RWPE2 (cell line): Measurements from ENCODE around the gene RHEX.

ENCODE experiments used
- ATAC-seq: fragments of 200-7000 bp; cut with Tn5 transposase; 3 replicates; pipeline ENCODE4 v1.9.1; 2021; ENCODE audit warnings: low read depth
- DNase-seq: peaks from one replicate; pipeline ENCODE4 v3.0.0-alpha.2; 2020; ENCODE audit warnings: low spot score
- H3K27ac ChIP-seq: fragments of 450-650 bp; 2 replicates; pipeline ENCODE4 v1.5.1; 2017; ENCODE audit warnings: mild to moderate bottlenecking; ENCODE audit not compliant: poor library complexity, severe bottlenecking
- H3K27me3 ChIP-seq: fragments of 250-450 bp; sonication (Bioruptor Pico); 2 replicates; pipeline ENCODE4 v1.5.1; 2021; ENCODE audit warnings: mild to moderate bottlenecking, moderate library complexity; ENCODE audit not compliant: insufficient read depth, poor library complexity, severe bottlenecking
- H3K36me3 ChIP-seq: fragments of 250-450 bp; sonication (Bioruptor Pico); 2 replicates; pipeline ENCODE4 v1.5.1; 2020; ENCODE audit warnings: low read depth, mild to moderate bottlenecking, moderate library complexity
- H3K4me1 ChIP-seq: fragments of 250-450 bp; sonication (Bioruptor Pico); 2 replicates; pipeline ENCODE4 v1.5.1; 2021; ENCODE audit warnings: mild to moderate bottlenecking, moderate library complexity; ENCODE audit not compliant: insufficient read depth, poor library complexity, severe bottlenecking
- H3K4me3 ChIP-seq: fragments of 250-450 bp; sonication (Bioruptor Pico); 2 replicates; pipeline ENCODE4 v1.5.1; 2021; ENCODE audit warnings: mild to moderate bottlenecking, moderate library complexity; ENCODE audit not compliant: severe bottlenecking
- H3K9me3 ChIP-seq: fragments of 250-450 bp; sonication (Bioruptor Pico); 2 replicates; pipeline ENCODE4 v1.5.1; 2021; ENCODE audit warnings: mild to moderate bottlenecking, moderate library complexity; ENCODE audit not compliant: severe bottlenecking
- TF ChIP-seq, protein P1 (sequence below): fragments of 450-650 bp; IDR thresholded peaks from one replicate; pipeline ENCODE4 v1.5.1; 2017; ENCODE audit warnings: mild to moderate bottlenecking, moderate library complexity; ENCODE audit not compliant: poor library complexity, severe bottlenecking

Gene RHEX

DNA sequence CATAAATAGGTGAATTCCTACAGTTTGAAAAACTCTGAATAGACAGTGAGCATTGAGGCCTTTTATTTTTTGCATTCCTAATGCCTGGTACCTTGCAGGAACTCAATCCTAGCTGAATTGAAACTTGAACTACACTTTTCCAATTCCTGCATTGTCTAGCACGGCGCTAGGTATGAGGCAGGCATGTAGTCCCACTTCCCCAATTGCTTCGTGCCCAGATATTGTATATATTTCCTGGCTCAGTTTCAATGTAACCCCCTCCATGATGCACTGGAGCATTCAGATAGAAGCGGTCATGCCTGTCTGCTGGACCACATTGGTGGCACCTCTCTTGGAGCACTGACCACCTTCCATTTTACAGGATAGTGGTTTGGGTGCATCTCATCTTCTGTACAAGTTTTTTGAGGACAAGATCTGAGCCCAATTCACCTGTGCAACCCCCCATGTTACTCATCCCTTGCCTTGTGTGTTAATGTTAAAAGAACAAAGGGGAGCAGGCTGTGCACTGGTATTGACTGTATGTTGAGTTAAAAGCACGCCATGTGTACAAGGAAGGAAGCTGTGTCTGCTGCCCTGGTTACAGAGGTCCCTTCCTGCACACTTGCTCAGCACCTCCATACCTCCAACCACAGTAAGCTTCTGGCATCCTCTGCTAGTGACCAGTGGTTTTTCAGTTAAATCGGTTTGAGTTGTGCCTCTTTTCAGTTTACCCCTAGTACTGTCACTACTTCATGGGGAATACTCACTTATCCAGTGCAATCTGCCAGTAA, 39.8 kb upstream of the RHEX start:
- no peak overlapping the region for H3K27ac ChIP-seq
- ATAC-seq (no peak), DNase-seq (no peak)
- no peaks in the 10 kb centered on the region for H3K9me3 ChIP-seq
- H3K4me1 ChIP-seq = no peaks in the 10 kb centered on the region
- no peaks in the 10 kb centered on the region for H3K27me3 ChIP-seq
- no peaks in the 10 kb centered on the region for H3K36me3 ChIP-seq
- TF ChIP-seq, protein P1, sequence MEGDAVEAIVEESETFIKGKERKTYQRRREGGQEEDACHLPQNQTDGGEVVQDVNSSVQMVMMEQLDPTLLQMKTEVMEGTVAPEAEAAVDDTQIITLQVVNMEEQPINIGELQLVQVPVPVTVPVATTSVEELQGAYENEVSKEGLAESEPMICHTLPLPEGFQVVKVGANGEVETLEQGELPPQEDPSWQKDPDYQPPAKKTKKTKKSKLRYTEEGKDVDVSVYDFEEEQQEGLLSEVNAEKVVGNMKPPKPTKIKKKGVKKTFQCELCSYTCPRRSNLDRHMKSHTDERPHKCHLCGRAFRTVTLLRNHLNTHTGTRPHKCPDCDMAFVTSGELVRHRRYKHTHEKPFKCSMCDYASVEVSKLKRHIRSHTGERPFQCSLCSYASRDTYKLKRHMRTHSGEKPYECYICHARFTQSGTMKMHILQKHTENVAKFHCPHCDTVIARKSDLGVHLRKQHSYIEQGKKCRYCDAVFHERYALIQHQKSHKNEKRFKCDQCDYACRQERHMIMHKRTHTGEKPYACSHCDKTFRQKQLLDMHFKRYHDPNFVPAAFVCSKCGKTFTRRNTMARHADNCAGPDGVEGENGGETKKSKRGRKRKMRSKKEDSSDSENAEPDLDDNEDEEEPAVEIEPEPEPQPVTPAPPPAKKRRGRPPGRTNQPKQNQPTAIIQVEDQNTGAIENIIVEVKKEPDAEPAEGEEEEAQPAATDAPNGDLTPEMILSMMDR = no peak
- no peak overlapping the region for H3K4me3 ChIP-seq

DNA sequence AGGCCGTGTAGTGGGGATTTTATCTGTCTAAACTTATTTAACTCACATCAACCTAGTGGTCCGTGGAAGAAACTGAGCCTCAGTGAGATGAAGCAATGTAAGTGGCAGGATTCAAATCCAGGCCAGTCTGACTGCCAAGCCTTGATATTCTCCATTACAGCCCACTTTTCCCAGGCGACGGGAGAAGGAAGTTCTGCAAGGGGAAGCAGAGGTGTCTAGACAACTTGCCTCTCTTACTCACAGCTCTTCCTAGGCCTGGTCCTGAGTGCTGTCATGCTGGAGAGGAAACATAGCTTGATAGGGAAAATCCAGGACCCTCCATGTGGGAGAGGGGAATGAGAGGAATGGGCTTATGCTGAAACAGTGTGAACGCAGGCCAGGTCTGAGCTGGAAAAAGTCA, 38.4 kb upstream of the RHEX start:
- no peak for DNase-seq
- no peaks in the 10 kb centered on the region for H3K9me3 ChIP-seq
- H3K4me3 ChIP-seq = no peak overlapping the region
- no peaks in the 10 kb centered on the region for H3K36me3 ChIP-seq
- no peak for ATAC-seq
- no peaks in the 10 kb centered on the region for H3K4me1 ChIP-seq
- H3K27me3 ChIP-seq = no peaks in the 10 kb centered on the region
- TF ChIP-seq, protein P1 = no peak
- H3K27ac ChIP-seq = no peak overlapping the region

DNA sequence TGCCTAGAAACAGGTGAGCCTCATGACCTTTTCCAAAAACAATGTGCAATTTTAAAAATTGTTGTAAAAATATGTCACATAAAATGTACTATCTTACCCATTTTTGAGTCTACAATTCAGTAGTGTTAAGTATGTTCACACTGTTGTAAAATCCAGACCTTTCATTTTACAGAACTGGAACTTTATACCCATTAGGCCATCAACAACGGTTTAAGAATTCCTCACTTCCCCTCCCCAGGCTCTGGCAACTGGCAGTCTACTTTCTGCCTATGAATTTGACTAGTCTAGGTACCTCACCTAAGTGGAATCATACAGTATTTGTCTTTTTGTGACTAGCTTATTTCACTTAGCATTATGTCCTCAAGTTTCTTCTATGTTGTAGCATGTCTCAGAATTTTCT, 37.9 kb upstream of the RHEX start:
- TF ChIP-seq, protein P1 = no peak

DNA sequence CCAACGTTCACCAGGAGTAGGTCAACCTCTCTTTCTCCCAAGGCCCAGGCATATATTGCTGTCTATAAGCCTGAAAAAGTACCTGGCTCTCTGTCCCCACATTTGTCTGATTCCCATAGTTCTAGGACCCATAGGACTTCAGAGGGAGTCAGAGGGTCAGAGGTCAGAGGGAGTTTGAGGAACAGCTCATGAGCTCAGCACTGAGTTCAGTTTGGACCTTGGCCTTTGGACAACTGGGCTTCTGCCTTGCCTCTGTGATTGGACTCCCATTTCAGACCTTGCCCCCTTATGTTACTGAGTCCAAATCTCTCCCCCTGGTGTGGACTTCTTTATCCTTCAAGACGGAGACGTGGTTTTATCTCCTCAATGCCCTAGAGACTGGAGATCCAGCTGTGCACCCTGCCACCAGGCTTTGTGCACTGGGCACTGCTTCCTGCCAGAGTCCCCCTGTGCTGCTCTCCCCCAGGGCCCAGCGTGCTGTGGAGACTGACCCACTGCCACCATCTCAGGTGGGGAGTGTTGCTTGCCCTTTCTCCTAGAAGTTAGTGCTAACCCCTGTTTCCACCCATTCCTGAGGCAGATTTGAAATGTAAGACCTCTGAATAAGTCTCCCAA, 32.5 kb upstream of the RHEX start:
- no peaks in the 10 kb centered on the region for H3K27me3 ChIP-seq
- TF ChIP-seq, protein P1 = no peak
- no peak overlapping the region for H3K4me3 ChIP-seq
- H3K36me3 ChIP-seq = no peaks in the 10 kb centered on the region
- peak overlapping the region; percentile 78 for H3K27ac ChIP-seq
- H3K4me1 ChIP-seq = peaks cover 14% of the 10 kb centered on the region
- H3K9me3 ChIP-seq = no peaks in the 10 kb centered on the region
- no peak for ATAC-seq
- no peak for DNase-seq

More for the DNA sequence above, 37.9 kb upstream of the RHEX start:
- DNase-seq (no peak), ATAC-seq (no peak)
- Histone ChIP-seq H3K36me3 (no peaks in the 10 kb centered on the region), H3K4me3 (no peak overlapping the region), H3K27me3 (no peaks in the 10 kb centered on the region), H3K9me3 (no peaks in the 10 kb centered on the region), H3K4me1 (no peaks in the 10 kb centered on the region), H3K27ac (no peak overlapping the region)
